ENCODE results near the gene ADM2.
"Not testable (repeated sequence)": the region's sequence is repeated elsewhere in the genome, so short reads cannot be mapped to it uniquely, and the experiment has no call there.

The ADM2 gene

GRCh38 chr22:50507991-50508884 is 26.9 kb downstream of the ADM2 start, which contains the start of gene NCAPH2:
Gene NCAPH2, plus strand, starts transcription at chr22:50508224. Its CDS starts 114 bp downstream, at chr22:50508338.
- DNase-seq, result peak; percentile 79

- no peak for DNase-seq
These were observed 27.6 kb downstream of the ADM2 start for GRCh38 chr22:50508897-50509296.

- no peak for DNase-seq
These were observed 31.8 kb downstream of the ADM2 start for GRCh38 chr22:50513175-50513574.

- no peak for DNase-seq
These were observed 34.7 kb downstream of the ADM2 start for GRCh38 chr22:50516068-50516467.

DNA sequence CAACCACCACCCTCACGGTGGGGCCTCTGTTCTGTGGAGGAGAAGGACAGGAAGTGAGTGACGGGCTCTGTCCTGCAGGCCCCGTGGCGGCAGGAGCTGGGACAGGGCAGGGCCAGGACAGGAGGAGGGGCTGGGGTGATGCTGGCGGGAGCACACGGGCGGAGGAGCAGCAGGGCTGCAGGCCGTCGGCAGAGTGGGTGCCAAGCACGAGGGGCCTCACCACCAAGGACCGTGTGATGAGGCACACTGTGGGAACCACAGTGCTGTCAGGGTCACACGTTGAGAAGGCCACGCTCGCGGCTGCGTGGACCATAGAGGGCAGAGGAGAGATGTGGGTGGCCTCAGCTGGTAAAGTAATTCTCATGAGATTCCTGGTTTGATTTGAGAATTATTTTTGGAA is 35.5 kb downstream of the ADM2 start:
- DNase-seq, result no peak

GRCh38 chr22:50517495-50518260 is 36.3 kb downstream of the ADM2 start:
- no peak for DNase-seq

GRCh38 chr22:50518606-50519005 is 37.3 kb downstream of the ADM2 start:
- DNase-seq, result no peak

GRCh38 chr22:50519151-50519550 is 37.8 kb downstream of the ADM2 start:
- DNase-seq, result no peak

GRCh38 chr22:50520184-50520583 is 38.8 kb downstream of the ADM2 start:
- DNase-seq, result not testable (repeated sequence)

GRCh38 chr22:50520826-50521453 is 39.6 kb downstream of the ADM2 start:
- DNase-seq, result no peak

DNA sequence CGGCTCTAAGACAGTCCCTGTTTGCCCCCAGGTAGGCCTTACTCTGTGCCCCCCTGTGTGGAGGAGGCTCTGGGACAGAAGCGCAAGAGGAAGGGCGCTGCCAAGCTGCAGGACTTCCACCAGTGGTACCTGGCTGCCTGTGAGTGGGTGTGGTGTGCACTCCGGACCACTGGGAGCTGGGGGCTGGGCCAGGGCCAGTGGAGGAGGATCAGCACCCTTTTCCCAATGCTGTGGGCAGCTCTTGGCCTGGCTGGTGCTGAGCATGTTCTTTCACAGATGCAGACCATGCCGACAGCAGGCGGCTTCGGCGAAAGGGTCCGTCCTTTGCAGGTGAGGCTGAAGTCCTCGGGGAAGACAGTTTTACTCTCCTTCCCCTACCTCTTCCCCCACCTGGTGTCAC is 40.4 kb downstream of the ADM2 start:
- DNase-seq, result no peak

DNA sequence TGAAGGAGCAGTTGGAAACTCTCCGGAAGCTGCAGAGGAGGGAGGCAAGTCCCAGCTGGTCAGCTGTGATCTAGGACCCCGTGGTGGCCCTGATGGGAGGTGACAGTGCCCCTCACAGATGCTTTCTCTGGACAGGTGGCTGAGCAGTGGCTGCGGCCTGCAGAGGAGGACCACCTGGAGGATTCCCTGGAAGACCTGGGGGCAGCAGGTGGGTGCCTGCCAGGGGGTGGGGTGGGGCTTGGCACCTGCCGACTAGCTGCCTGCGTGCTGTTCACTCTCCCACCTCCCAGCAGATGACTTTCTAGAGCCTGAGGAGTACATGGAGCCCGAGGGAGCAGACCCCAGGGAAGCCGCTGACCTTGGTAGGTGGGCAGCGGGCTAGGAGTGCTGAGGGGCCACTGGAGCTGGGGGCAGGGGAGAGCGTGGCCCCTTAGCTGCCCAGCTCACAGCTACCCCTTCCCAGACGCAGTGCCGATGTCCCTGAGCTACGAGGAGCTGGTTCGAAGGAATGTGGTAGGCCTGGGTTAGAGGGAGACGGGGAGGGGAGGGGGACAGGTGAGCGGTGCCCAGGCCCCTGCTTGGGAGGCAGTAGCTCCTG is 41.0 kb downstream of the ADM2 start:
- DNase-seq, result no peak

- DNase-seq, result no peak
These were observed 41.6 kb downstream of the ADM2 start for GRCh38 chr22:50522806-50523438.

DNA sequence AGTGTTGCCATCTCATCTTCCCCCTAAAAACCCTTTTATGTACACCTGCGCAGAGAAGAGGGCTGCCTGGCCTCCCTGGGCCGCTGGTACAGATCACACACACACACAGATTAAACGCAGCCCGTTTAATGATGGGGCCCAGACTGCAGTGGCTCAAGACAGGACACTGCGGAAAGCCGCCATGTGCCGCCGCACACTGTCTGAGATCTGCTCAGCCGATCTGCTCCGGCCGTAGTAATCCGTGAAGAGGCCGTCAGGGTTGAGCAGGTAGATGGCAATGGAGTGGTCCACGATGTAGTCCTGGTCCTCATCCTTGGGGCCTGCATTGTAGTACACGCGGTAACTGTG is 42.1 kb downstream of the ADM2 start:
- DNase-seq, result no peak

DNA sequence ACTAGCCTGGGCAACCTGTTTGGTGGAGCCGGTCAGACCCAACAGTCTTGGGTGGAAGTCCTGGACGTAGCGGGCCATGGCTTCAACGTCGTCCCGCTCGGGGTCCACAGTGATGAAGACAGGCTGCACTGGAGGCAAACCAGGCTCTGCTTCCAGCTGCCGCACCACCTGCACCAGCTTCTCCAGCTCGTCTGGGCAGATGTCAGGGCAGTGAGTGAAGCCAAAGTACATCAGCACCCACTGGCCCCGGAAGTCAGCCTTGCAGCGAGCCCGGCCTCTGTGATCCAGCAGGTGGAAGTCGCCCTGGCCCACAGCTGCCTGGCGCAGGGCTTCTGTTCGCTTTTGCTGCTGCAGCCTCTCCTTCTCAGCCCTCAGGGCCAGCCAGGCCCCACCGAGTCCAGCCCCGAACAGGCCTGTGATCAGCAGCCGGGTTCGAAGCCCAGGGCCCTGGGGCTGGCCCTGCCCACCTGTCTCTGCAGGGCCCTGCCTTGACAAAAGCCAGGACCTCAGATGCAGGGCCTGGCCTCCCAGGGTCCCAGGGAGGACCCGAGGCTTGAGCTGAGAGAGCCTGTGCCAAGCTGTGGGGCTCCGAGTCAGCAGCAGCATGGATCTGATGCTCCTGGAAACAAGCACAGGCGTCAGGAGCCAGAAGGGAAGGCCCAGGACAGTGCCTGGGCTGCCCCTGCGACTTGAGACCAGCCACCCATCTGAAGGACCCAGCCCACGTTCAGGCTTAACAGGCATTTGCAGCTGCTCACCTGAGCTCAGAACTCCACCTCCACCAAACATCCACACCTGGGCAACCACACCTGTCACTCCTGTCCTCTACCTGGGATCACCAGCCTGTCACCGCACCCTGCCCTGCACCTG is 42.7 kb downstream of the ADM2 start:
- no peak for DNase-seq

GRCh38 chr22:50524676-50525103 is 43.3 kb downstream of the ADM2 start:
- no peak for DNase-seq

DNA sequence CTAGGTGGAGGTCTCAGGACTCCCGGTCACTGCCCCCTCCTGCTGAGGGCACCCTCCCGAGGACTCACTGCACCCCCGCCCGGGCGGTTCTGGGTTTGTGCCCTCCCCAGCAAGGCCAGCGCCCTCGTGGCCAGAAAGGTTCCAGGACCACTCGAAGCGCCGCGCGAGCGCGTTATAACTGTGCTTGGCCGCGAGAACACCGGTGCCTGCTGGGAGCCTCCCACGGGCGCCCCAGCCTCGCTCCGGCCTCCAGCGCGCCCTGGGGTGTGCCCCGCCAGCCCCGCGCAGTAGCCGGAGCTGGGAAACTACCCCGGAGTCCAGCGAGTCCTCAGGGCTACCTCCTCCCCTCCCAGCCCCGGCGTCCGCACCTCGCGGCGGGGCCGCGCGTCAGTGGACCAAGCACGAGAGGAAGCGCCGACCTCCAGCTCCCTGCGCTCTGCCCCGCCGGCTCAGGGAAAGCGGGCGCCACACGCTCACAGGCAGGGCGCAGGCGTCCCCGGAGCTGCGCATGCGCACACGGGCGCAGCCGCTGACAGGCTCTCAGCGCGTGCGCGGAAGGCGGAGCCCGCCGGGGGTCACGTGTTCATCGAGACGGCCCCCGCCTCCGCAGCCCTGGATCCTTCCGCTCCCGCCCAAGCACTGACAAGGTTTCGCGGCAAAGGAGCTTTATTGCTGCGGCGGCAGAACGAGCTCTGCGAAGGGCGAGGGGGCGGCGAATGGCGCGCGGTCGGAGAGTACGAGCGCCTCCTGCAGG is 43.9 kb downstream of the ADM2 start, which contains the start of gene SCO2:
Gene SCO2 (minus strand): TSS at position 495 of the 754 bp plus-strand sequence. CDS start 1,187 bp downstream, outside the sequence.
- DNase-seq, result peak; percentile 80

DNA sequence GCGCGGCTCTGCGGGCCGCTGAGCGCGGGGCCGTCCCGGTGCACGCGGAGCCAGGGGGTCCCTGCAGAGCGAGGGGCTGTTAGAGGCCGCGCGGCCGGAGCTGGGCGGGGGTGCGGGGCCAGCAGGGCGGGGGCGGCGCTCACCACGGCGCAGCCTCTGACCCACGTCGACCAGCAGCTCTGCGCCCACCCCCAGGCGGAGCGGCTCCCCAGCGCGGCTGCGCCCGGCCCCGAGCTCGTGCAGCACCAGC is 44.4 kb downstream of the ADM2 start:
- DNase-seq, result no peak

DNA sequence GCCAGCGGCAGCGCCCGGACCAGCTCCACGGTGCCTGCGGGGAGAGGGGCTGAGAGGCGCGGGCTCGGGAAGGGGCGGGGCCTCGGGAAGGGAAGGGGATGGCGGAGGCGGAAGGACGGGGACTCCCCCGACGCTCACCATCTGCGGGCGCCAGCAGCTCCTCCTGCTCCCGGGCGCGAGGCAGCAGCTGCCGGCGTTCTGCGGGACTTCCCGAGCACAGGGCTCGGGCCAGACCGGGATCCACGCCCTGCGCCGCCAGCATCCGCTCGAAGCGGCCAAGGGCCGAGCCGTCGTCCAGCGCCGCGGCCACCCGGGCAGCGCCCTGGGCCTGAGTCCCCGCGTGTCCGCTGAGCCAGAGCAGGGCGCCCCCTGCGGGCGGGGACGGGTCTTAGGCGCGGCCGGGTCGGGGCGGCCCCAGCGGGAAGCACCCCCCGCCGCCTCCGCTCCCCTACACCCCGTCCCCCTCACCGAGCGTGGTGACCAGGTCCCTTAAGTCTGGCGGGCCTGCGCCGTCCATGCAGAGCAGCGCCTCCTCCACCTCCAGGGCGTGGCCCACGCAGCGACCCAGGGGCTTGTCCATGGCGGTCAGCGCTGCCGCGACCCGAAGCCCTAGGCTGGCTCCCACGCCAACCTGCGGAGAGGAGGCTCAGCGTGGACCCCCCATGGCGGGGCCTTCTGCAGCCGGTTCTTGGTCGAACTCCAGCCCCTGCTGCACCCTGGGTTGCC is 44.9 kb downstream of the ADM2 start:
- DNase-seq, result peak; percentile 26

All from NCI-H226 (cell line).